Panc1 (cell line): ENCODE measurements around the gene CLSTN2. TPM values are rescaled to one million over a fixed set of nuclear protein-coding genes. Genes with fewer than 3 reads are reported as not detected.
A peak's percentile ranks its signal among the peaks of the same experiment; 100 is the strongest.

Experiments
- ATAC-seq: fragments of 200-7000 bp; cut with Tn5 transposase; 2 replicates; pipeline ENCODE4 v1.9.1; 2020; ENCODE audit warnings: mild to moderate bottlenecking, moderate library complexity
- BruUV-seq: library from RNA; stranded (reverse); fragments of 400-500 nt; replicated peaks from 2 replicates; lab custom pipeline; 2021; lab: Mats Ljungman, UMichigan
- CTCF ChIA-PET: fragments of 300-600 bp; sonication (Branson Sonifier 250); formaldehyde crosslinking; loops from one replicate; lab custom pipeline; 2022; ENCODE audit warnings: antibody characterized with exemption; lab: Charles Lee
- POLR2A ChIA-PET: fragments of 300-600 bp; sonication (Branson Sonifier 250); formaldehyde crosslinking; loops from one replicate; lab custom pipeline; 2022; ENCODE audit warnings: antibody characterized with exemption; lab: Charles Lee
- DNase-seq: peaks from one replicate; pipeline ENCODE4 v3.0.0-alpha.2; 2010; ENCODE audit warnings: low read depth, low spot score
- H3K27ac ChIP-seq: 2 replicates; pipeline ENCODE4 v1.5.1; 2011; ENCODE audit warnings: mild to moderate bottlenecking, low read length, inconsistent platforms
- H3K27me3 ChIP-seq: fragments of 200-500 bp; sonication (Bioruptor generic); 2 replicates; pipeline ENCODE4 v1.6.0; 2014; ENCODE audit warnings: low read length, inconsistent platforms; ENCODE audit not compliant: control insufficient read depth, insufficient read depth
- H3K36me3 ChIP-seq: fragments of 200-500 bp; sonication (Bioruptor generic); 2 replicates; pipeline ENCODE4 v1.5.1; 2014; ENCODE audit warnings: inconsistent platforms, mild to moderate bottlenecking, low read length, moderate library complexity; ENCODE audit not compliant: control insufficient read depth, insufficient read depth
- H3K4me1 ChIP-seq: 2 replicates; pipeline ENCODE4 v1.5.1; 2011; ENCODE audit warnings: inconsistent platforms, mild to moderate bottlenecking, low read length, moderate library complexity; ENCODE audit not compliant: control insufficient read depth, insufficient read depth
- H3K4me3 ChIP-seq, 2 experiments: 2 replicates each; pipeline ENCODE4 v1.5.1; 2011 to 2012; ENCODE audit warnings: low read depth in 2 of 2, low read length in 2 of 2, mild to moderate bottlenecking in 2 of 2, inconsistent platforms in 1 of 2, moderate library complexity in 1 of 2
- H3K9me3 ChIP-seq: fragments of 200-500 bp; sonication (Bioruptor generic); 2 replicates; pipeline ENCODE4 v1.5.1; 2014; ENCODE audit warnings: low read depth, mild to moderate bottlenecking, inconsistent platforms, low read length, moderate library complexity; ENCODE audit not compliant: control insufficient read depth, insufficient read depth
- CTCF ChIP-seq: fragments of 450-650 bp; IDR thresholded peaks from 2 replicates; pipeline ENCODE4 v1.5.1; 2017; ENCODE audit warnings: mild to moderate bottlenecking
- POLR2AphosphoS5 ChIP-seq: IDR thresholded peaks from 2 replicates; pipeline ENCODE4 v1.6.1; 2012; ENCODE audit warnings: mild to moderate bottlenecking, low read depth, low read length, moderate library complexity
- REST ChIP-seq, 2 experiments: IDR thresholded peaks; 2 replicates each; pipeline ENCODE4 v1.6.1; 2011 to 2012; ENCODE audit warnings: low read depth in 2 of 2, control low read depth in 1 of 2, low read length in 1 of 2, mild to moderate bottlenecking in 1 of 2, moderate library complexity in 1 of 2; ENCODE audit not compliant: insufficient read depth in 1 of 2
- SIN3A ChIP-seq: IDR thresholded peaks from 2 replicates; pipeline ENCODE4 v1.6.1; 2012; ENCODE audit warnings: low read depth, mild to moderate bottlenecking, low read length, moderate library complexity, borderline replicate concordance; ENCODE audit not compliant: insufficient read depth
- TCF7L2 ChIP-seq: IDR thresholded peaks from 2 replicates; pipeline ENCODE4 v1.6.1; 2011; ENCODE audit warnings: mild to moderate bottlenecking, low read depth, low read length, inconsistent platforms
- in situ Hi-C: cut with HindIII; loops from 2 replicates; pipeline ENCODE4 v1.10.0; 2016; ENCODE audit warnings: low sequenced_read_pairs, low pct_unique_long_range_greater_than_20kb
- intact Hi-C: fragments of 100-400 bp; cut with micrococcal nuclease; formaldehyde crosslinking; loops from one replicate; pipeline ENCODE4 v1.10.0; 2022; ENCODE audit not compliant: unreplicated experiment
- total RNA-seq: library from RNA; stranded (reverse); gene quantifications from one replicate; pipeline ENCODE4 v1.2.1, GENCODE V29; 2021; ENCODE audit not compliant: unreplicated experiment

Gene CLSTN2
- total RNA-seq, 1 experiment from 2014 or later = 0.03 TPM

- H3K27me3 ChIP-seq = no peaks in the 10 kb centered on the region
- H3K9me3 ChIP-seq = no peaks in the 10 kb centered on the region
- no peaks in the 10 kb centered on the region for H3K4me1 ChIP-seq
- H3K4me3 ChIP-seq = no peak overlapping the region
- CTCF ChIA-PET = no interaction called here
- DNase-seq = no peak
- no TSS peak for BruUV-seq
- no peaks in the 10 kb centered on the region for H3K36me3 ChIP-seq
- intact Hi-C loops (no loop called here), in situ Hi-C loops (no loop called here)
- TF ChIP-seq POLR2AphosphoS5 = no peak
- no peak for TF ChIP-seq SIN3A
- ATAC-seq = no peak
- H3K27ac ChIP-seq = no peak overlapping the region
- POLR2A ChIA-PET = no interaction called here
Measured at GRCh38 chr3:140546649-140547048, 611.7 kb downstream of the CLSTN2 start.

- TF ChIP-seq CTCF (peak; percentile 20), REST (IDR thresholded peaks at IDR 0.05; ENCODE audit: insufficient read depth in 1 of 2, low read depth in 2 of 2, low read length in 1 of 2) (no peak)
- no TSS peak for BruUV-seq
- intact Hi-C loops = no loop called here
- H3K27me3 ChIP-seq = no peaks in the 10 kb centered on the region
- in situ Hi-C loops = no loop called here
- ChIA-PET CTCF (no interaction called here), POLR2A (no interaction called here)
- ATAC-seq = peak; percentile 45; the same call in 1 of the 2 replicates
- DNase-seq = no peak
- no peak overlapping the region for H3K27ac ChIP-seq
- no peak overlapping the region for H3K4me3 ChIP-seq
- no peaks in the 10 kb centered on the region for H3K36me3 ChIP-seq
- no peaks in the 10 kb centered on the region for H3K4me1 ChIP-seq
- no peaks in the 10 kb centered on the region for H3K9me3 ChIP-seq
Measured at GRCh38 chr3:140552403-140552802, 617.4 kb downstream of the CLSTN2 start.

- no peak for ATAC-seq
- no peaks in the 10 kb centered on the region for H3K4me1 ChIP-seq
- no peak overlapping the region for H3K4me3 ChIP-seq
- no peak for DNase-seq
- CTCF ChIA-PET = no interaction called here
- no peaks in the 10 kb centered on the region for H3K9me3 ChIP-seq
- no peak overlapping the region for H3K27ac ChIP-seq
- TF ChIP-seq TCF7L2 (no peak), CTCF (no peak), SIN3A (no peak), POLR2AphosphoS5 (no peak), REST (IDR thresholded peaks at IDR 0.05; ENCODE audit: insufficient read depth in 1 of 2, low read depth in 2 of 2, low read length in 1 of 2) (no peak)
- H3K36me3 ChIP-seq = no peaks in the 10 kb centered on the region
- in situ Hi-C loops = no loop called here
- BruUV-seq = no TSS peak
- no peaks in the 10 kb centered on the region for H3K27me3 ChIP-seq
- intact Hi-C loops = no loop called here
- POLR2A ChIA-PET = no interaction called here
Measured at GRCh38 chr3:140552898-140553297, 617.9 kb downstream of the CLSTN2 start.
